HG03139 (cell line): Measurements from ENCODE around the gene TP53.
"Not testable (repeated sequence)": the region's sequence is repeated elsewhere in the genome, so short reads cannot be mapped to it uniquely, and the experiment has no call there.

Source experiments
- ATAC-seq: cut with Tn5 transposase; IDR thresholded peaks from one replicate; pipeline ENCODE4 v1.9.1; 2021; ENCODE audit not compliant: unreplicated experiment

TP53 gene

DNA sequence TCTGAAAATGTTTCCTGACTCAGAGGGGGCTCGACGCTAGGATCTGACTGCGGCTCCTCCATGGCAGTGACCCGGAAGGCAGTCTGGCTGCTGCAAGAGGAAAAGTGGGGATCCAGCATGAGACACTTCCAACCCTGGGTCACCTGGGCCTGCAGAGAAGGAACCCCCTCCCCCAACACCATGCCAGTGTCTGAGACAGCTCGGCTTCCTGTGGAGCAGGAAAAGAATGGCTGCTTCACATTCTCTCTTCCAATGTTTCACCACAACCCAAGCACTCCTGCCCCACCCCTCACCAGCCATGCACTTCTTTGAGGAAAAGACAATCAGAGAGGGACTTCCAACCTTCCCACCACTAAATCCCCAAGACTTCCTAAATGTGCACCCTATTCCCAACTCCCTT, 10.8 kb downstream of the TP53 start:
- ATAC-seq = no peak

DNA sequence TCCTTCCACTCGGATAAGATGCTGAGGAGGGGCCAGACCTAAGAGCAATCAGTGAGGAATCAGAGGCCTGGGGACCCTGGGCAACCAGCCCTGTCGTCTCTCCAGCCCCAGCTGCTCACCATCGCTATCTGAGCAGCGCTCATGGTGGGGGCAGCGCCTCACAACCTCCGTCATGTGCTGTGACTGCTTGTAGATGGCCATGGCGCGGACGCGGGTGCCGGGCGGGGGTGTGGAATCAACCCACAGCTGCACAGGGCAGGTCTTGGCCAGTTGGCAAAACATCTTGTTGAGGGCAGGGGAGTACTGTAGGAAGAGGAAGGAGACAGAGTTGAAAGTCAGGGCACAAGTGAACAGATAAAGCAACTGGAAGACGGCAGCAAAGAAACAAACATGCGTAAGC, 12.4 kb downstream of the TP53 start:
- ATAC-seq = no peak

DNA sequence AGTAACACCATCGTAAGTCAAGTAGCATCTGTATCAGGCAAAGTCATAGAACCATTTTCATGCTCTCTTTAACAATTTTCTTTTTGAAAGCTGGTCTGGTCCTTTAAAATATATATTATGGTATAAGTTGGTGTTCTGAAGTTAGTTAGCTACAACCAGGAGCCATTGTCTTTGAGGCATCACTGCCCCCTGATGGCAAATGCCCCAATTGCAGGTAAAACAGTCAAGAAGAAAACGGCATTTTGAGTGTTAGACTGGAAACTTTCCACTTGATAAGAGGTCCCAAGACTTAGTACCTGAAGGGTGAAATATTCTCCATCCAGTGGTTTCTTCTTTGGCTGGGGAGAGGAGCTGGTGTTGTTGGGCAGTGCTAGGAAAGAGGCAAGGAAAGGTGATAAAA, 14.1 kb downstream of the TP53 start:
- ATAC-seq = no peak

DNA sequence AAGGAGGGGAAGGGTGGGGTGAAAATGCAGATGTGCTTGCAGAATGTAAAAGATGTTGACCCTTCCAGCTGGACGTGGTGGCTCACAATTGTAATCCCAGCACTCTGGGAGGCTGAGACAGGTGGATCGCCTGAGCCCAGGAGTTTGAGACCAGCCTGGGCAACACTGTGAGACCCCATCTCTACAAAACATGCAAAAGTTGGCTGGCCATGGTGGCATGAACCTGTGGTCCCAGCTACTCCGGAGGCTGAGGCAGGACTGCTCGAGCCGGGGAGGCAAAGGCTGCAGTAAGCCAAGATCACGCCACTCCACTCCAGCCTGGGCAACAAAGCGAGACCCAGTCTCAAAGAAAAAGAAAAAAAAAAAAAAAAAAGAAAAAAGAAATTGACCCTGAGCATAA, 18.8 kb downstream of the TP53 start:
- ATAC-seq = no peak

DNA sequence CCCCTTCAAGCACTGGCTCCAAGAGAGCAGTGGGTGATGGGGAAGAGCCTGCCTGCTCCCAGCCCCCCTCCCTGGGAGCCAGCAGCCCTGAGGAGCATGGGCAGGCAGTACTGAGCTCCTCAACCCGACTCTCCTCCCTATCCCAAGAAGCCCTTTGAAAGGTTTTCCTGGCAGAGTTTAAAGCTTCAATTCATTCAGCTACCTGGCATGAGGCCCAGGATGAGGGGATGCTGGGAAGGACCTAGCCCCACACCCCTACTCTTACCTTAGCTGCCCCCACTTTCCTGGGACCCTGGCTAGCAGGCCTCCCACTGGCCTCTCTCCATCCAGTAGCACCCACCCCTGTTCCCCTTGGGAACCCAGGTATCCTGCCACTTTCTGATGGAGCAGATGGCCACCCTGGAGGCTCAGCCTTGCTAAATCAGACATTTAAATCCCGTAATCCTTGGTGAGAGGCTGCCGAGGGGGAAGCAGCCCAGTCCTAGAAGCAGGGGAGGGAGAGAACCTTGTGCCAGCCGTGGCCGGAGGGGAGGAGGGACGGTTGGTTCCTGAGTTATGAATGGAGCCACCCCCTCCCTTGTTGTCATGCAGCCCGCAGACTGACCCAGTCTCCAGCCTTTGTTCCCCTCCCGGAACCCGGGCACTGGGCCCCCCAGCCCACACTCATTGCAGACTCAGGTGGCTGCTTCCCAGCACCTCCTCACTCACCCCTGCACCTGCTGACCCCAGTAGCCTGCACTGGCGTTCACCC, 19.5 kb downstream of the TP53 start:
- ATAC-seq = no peak

DNA sequence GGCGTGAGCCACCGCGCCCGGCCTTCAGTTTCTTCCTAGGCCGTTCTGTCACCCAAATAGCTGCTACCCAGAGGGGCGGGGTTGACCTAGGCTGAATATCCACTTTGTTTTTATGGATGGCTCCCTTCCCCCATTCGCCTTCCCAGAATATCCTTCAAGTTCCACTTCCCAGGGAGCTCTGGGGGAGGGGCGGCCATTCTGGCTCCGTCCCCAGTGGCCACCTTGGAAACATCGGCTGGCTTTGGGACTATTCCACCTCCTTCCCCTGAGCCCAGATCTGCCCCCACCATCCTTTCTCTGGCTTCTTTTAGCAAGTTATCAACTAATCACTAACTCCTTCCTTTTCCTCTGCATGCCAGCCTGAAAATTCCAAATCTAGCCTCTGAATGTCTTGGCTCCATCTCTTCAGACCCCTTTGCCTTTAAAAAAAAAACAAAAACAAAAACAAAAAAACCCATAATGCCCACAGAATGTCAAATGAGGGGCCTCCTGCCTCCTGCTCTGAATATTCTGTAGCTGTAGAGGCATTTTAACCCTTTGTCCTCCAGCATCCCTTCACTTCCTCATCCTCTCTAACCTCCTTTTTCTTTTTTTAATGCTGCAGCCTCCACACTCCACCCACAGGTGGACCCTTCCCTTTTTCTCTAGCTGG, 30.2 kb downstream of the TP53 start:
- ATAC-seq = no peak

DNA sequence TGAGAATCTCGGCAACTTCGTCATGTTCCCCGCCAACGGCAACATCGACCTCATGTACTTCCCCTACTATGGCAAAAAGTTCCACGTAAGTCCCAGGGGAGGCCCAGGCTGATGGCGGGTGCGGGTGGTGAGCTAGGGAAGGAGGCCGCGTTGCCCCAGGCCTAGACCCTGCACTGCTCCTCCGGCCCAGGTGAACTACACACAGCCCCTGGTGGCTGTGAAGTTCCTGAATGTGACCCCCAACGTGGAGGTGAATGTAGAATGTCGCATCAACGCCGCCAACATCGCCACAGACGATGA, 31.8 kb downstream of the TP53 start:
- no peak for ATAC-seq

DNA sequence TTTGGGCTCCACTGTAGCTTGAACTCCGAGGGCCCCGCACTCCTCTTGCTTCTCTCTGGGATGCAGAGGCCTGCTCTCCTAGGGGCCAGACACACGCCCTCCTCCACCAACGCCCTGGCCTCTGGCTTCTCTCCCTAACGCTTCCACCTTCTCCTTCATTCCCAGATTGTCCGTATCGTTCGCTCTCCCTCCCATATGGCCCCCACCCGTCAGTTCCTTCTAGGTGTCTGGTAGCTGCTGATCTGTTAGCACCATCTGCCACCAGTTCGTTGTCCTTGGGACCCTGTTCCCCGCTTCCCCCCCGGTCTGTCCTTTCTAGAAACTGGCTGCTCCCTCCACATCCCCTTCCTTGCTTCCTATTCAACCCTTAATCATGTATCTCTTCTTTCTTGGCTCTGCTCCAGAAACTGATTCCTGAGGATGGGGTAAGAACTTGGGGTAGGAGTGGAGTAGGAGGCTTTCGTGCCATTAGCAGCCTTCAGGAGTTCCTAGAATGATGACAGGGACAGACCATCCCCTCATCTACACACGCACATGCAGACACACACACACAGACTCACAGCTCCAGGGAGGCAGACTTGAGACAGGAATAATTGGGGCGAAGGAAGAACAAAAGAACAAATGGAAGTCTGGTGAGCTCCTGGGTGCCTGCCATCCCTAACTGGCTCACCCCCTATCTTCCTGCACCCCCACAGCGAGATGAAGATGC, 32.3 kb downstream of the TP53 start:
- no peak for ATAC-seq

DNA sequence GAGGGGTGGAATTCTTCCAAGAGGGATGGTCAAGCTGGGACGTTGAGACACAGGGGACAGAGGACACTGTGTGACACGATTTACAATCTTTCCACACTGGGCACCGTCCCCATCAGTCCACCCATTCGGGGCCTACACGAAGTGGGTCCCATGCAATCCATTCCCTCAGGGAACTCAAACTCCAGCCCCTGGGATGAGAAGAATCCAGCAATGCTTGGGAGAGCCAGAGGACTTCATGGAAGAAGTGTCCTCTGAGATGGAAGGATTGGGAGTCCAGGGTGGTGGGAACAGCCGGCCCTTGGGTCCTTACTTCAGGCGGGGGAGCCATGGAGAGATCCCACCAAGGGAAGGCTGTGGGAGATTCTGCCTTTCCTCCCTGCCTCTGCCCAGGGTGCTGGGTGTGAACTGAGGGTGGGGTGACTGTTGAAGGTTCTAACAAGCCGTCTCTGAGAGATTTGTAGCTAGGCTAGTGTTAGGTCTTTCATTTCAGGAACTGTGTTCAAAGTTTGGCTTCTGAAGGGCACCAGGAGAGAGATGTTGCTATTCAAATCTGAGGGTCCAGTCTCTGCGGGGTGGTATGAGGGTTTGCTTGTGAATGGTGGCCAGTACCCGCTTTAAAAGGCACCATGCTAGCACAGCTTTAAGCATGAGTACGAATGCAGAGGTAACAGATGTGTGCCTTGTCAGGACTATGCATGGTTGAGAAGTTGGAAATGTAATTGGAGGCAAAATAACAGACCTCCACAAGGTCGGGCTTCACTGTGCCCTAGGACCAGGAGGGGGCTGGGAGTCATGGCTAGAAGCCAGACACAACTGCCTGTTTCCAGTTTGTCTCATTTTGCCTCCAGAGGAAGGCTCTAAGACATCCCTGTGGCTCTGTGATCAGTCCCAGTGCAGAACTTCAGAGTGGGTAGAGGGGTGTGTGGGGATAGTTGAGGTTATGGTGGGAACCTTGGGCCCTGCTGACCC, 34.6 kb downstream of the TP53 start:
- ATAC-seq = no peak

DNA sequence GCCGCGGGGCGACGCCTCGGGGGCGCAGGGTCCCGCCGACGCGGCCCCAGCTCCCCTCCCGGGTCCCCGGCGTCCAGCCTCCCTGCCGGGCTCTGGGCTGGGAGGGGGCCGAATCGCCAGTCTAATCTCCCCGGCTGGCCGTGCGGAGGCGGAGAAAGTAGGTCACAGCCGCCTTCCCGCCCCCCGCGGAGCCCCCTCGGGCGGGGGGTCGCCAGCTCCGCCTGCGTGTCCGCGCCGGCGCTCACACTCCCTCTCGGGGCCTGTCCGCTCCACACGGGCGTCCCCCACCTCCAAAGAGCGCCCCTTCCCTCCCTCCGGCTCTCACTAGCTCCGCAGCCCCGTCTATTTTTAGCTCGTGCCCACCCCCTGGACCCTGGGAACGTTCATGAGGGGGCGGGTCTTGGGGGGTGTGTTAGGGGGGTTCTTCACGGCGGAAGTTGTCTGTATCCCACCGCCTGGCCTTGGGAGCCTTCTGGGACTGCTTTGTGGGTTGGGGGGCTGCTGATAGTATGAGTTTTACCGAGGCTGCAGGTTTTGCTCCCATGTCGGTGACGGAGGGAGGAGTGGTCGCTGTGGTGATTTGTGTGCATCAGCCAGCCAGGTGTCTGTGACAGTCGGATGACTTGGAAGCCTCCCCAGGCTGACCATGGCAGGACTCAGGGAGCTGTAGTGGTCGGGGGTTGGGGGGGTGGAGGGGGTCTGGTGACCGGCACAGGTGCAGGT, 35.5 kb downstream of the TP53 start:
- no peak for ATAC-seq

DNA sequence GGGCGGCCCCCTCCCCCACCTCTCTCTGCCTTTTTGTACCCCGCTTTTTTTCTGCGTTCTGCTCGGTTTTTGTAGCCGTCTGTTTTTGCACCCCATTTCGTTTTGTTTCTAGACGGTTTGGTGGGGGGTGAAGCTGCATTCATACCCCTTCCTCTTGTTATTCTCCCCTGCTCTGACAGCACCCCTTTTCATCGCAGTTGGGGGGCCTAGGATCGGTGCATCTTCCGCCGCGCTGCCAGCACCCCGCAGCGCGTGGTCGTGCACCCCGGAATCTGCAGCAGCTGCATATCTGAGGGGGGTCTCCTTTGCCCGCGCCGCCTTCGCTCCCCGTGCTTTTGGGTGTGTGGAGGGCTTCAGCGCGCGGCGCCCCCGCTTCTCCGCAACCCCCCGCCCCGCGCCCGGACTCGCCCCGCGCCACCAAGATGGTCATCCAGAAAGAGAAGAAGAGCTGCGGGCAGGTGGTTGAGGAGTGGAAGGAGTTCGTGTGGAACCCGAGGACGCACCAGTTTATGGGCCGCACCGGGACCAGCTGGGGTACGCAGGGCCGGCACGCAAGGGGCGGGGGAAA, 36.1 kb downstream of the TP53 start:
- no peak for ATAC-seq

DNA sequence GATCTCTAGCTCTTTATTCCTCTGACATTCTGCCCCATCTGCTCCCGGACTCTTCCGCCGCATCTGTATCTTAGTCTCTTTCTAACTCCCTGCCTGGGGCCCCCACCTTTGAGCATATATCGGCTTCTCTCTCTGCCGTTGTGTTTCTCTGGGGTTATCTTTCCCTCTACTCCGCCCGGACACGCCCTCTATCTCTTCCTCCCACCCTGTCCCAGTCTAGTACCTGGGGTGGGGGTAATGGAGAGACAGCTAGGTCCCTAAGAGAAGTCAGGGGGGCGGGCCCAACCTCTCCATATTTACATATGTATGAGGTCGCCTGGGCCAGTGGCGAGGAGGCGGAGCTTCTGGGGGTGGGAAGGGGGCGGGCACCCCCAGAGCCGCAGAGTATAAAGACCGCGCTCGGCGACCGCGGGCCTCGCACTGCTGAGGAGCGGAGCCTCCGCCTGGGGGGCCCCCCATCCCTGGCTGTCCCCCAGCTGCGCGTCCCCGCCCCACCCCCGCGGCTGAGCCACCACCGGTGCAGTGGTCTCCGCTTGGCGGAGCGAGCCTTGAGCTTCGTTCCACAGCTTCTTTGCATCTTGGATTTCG, 36.7 kb downstream of the TP53 start, which contains the start of gene ATP1B2:
Gene ATP1B2, plus strand, starts transcription at position 418 of the 588 bp plus-strand sequence. CDS start 593 bp downstream, outside the sequence.
- no peak for ATAC-seq

DNA sequence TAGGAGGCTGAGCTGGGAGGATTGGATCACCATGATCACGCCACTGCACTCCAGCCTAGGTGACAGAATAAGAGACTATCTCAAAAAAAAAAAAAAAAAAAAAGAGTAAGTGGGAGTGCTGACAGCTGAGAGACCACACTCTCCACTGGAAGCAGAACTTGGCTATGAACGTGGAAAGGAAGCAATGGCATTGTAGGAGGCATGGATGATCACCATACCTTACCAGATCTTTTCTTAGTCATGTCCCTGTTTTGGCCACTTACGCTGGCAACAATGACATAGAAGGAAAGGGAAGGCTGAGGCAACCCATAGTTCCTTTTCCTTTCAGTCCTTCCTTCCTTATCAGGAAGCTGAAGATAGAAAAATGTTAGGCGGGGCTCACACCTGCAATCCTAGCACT, 40.3 kb downstream of the TP53 start:
- ATAC-seq = no peak

DNA sequence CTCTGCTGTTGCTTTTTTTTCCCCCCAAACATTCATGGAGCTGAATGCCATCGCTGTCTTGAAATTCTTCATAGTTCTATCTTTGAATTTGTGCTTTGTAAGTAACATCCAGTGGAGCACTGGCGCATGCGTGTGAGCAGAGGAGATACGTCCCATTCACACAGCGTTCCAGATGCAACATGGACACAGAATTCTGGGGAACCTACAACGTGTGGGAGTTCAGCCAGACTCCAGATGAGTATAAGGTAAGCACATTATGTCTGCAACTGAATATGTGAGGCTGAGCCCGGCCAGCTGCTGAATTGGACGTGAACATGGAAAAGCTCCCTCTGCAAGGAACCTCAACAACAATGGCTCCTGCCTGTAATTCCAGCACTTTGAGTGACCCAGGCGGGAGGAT, 40.8 kb downstream of the TP53 start:
- no peak for ATAC-seq

DNA sequence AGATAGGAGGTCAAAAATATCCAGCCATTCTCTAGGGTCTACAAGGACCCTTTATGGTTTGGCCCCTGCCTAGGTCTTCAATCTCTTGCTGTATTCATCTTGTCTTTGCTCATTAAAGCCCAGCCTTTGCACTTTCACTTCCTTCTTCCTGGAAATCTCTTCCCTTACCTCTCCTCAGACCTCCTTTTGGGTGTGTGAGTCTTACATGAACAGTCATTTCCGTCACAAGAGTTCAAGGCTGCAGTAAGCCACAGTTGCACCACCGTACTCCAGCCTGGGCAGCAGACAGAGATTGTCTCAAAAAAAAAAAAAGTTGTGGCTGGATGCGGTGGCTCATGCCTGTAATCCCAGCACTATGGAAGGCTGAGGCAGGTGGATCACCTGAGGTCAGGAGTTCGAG, 42.5 kb downstream of the TP53 start:
- no peak for ATAC-seq

DNA sequence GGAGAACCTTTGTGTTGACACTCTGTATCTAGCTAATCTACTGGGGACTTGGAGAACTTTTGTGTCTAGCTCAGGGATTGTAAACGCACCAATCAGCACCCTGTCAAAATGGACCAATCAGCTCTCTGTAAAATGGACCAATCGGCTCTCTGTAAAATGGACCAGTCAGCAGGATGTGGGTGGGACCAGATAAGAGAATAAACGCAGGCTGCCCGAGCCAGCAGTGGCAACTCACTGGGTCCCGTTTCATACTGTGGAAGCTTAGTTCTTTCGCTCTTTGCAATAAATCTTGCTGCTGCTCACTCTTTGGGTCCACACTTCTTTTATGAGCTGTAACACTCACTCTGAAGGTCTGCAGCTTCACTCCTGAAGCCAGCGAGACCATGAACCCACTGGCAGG, 45.7 kb downstream of the TP53 start:
- not testable (repeated sequence) for ATAC-seq

DNA sequence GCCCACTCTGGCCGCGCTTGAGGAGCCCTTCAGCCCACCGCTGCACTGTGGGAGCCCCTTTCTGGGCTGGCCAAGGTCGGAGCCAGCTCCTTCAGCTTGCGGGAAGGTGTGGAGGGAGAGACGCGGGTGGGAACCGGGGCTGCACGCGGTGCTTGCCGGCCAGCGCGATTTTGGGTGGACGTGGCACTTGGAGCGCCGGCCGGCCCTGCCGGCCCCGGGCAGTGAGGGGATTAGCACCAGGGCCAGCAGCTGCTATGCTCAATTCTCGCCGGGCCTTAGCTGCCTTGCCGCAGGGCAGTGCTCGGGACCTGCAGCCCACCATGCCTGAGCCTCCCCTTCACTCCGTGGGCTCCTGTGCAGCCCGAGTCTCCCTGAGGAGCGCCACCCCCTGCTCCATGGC, 46.5 kb downstream of the TP53 start:
- no peak for ATAC-seq

DNA sequence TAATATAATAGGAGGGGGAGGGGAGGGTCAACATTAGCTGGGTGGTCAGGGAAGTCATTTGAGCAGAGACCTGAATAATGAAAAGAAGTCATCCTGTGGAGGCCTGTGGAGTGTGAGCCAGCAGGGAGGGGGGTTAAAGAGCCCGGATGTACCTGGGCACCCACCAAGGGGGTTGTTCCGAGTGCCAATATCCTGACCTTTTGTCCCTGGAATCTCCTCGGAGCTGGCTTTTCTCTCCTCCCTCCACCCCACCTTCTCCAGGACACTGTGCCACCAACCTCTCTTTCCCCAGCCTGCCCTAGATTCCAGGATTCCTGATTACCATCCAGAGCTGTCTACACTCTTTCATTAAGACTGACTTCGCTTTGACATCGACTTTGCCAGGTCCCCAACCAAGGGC, 51.1 kb downstream of the TP53 start:
- no peak for ATAC-seq

DNA sequence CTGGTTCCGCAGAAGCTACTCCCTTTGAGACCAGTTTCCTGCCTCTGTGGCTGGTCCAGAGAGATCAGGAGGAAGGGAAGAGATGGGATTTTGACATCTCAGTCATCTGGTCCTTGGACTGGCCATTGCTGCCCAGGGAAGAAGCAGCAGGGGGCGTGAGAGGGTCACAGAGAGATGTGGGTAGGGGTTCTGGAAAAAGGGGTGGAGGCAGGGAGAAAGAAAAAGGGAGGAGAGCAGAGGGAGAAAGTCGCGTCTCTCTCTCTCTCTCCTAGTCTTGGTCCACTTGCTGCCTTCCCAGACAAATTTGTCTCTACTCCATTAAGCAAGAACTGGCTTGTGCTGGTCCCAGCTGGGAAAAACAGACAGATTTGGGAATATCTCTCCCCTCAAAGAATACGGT, 52.9 kb downstream of the TP53 start:
- no peak for ATAC-seq

DNA sequence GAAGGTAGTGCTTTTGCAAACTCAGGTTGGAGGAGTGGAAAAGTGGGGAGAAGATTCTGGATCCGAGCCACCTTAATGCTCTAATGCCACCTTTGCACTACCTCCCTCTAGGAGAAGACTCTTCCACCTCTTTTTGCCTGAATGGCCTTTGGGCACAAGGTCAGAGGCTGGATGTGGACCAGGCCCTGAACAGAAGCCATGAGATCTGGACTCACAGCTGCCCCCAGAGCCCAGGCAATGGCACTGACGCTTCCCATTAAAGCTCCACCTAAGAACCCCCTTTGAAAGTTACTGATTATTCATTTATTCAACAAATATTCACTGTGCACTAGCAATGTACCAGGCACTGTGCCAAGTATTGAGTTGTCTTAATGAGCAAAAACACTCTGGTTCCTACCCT, 54.2 kb downstream of the TP53 start:
- ATAC-seq = no peak
